Mucosa of descending colon (tissue), 3 donors: ENCODE results near the gene LRP1-AS. TPM values are rescaled to one million over a fixed set of nuclear protein-coding genes. Genes with fewer than 3 reads are reported as not detected.

Source experiments
- ATAC-seq: fragments of 200-7000 bp; cut with Tn5 transposase; one replicate; pipeline ENCODE4 v1.9.1; 2020; ENCODE audit warnings: mild to moderate bottlenecking, moderate library complexity
- DNase-seq, 3 donors: peaks; one replicate each; pipeline ENCODE4 v3.0.0-alpha.2; 2020
- H3K36me3 ChIP-seq: fragments of 200-600 bp; one replicate; pipeline ENCODE4 v1.8.0; 2021; ENCODE audit warnings: low read depth, mild to moderate bottlenecking
- H3K4me1 ChIP-seq: fragments of 200-600 bp; one replicate; pipeline ENCODE4 v1.8.0; 2021; ENCODE audit warnings: low read depth, mild to moderate bottlenecking
- H3K4me3 ChIP-seq: fragments of 200-600 bp; one replicate; pipeline ENCODE4 v1.8.0; 2021; ENCODE audit warnings: mild to moderate bottlenecking
- H3K9me3 ChIP-seq: fragments of 200-600 bp; one replicate; pipeline ENCODE4 v1.8.0; 2021; ENCODE audit warnings: mild to moderate bottlenecking
- intact Hi-C, 2 donors: fragments of 100-400 bp; cut with DNase I in 1 of 2; cut with micrococcal nuclease in 1 of 2; formaldehyde crosslinking; loops; one replicate each; pipeline versions ENCODE4 v1.11.0 to v1.11.1; 2022; cut with DNase I, micrococcal nuclease
- total RNA-seq, 3 donors: library from RNA; stranded (reverse); fragmentation: NEBNext Ultra II Directional in 2 of 3; extraction: Animal tissue kit (Norgen Biotek cat#: 25700) in 2 of 3; gene quantifications; one replicate each; pipeline versions ENCODE4 v1.2.1 to v1.2.4, GENCODE V29; 2021 to 2023
- TF ChIP-seq, protein P1 (sequence below): fragments of 200-600 bp; IDR thresholded peaks from one replicate; pipeline ENCODE4 v1.8.0; 2022; ENCODE audit warnings: antibody characterized with exemption, mild to moderate bottlenecking
- donor health status: DM: no; HTN: no; CAD: no; lungs with moderate emphysema.
- donor health status: DM: no; HTN: no; CAD: no.
- donor health status: DM: no; HTN: yes; CAD: no.

LRP1-AS gene
- total RNA-seq, 3 donors from 2014 or later, result not detected

DNA sequence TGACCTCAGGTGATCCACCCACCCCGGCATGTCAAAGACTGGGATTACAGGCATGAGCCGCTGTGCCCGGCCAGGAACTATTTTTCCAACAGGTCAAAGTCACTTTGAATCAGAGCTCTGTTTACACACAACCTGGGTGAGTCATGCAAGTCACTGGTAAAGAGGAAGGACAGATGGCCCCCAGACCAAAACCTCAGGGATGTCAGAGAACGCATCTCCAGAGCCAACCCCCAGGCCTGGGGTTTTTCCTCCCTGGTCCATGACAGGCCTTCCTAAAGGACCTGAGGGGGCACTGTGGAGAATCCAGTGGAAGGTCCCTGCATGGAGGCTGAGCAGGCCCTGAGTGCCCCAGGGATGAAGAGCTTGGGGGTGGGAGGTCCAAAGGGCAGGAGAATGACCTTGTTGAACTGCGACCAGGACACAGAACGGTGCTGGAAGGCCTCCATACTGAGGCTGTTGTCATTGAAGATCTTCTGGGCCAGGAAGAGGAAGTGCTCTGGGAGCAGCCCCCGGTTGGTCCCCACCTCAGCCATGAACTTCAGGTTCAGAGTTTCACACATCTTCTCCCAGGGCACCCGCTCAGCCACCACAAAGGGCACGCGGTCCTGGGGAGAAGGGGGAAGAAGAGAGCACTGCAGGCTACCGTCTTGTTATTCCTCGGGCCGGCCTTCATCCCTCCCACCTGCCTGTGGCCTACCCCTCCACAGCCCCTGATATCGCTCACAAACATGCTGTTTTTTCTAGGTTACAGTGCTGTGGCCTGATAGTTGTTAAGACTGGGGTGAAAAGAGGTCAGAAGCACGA is 45.3 kb downstream of the LRP1-AS start:
- ATAC-seq, result peak; percentile 88
- TF ChIP-seq, protein P1, sequence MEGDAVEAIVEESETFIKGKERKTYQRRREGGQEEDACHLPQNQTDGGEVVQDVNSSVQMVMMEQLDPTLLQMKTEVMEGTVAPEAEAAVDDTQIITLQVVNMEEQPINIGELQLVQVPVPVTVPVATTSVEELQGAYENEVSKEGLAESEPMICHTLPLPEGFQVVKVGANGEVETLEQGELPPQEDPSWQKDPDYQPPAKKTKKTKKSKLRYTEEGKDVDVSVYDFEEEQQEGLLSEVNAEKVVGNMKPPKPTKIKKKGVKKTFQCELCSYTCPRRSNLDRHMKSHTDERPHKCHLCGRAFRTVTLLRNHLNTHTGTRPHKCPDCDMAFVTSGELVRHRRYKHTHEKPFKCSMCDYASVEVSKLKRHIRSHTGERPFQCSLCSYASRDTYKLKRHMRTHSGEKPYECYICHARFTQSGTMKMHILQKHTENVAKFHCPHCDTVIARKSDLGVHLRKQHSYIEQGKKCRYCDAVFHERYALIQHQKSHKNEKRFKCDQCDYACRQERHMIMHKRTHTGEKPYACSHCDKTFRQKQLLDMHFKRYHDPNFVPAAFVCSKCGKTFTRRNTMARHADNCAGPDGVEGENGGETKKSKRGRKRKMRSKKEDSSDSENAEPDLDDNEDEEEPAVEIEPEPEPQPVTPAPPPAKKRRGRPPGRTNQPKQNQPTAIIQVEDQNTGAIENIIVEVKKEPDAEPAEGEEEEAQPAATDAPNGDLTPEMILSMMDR, result no peak
- DNase-seq, result peak in 2 of 3 donors; percentile 33 to 63
- peaks cover 12% of the 10 kb centered on the region for H3K4me1 ChIP-seq
- no peaks in the 10 kb centered on the region for H3K36me3 ChIP-seq
- H3K9me3 ChIP-seq, result no peaks in the 10 kb centered on the region
- intact Hi-C loops, result no loop called here
- H3K4me3 ChIP-seq, result no peak overlapping the region

DNA sequence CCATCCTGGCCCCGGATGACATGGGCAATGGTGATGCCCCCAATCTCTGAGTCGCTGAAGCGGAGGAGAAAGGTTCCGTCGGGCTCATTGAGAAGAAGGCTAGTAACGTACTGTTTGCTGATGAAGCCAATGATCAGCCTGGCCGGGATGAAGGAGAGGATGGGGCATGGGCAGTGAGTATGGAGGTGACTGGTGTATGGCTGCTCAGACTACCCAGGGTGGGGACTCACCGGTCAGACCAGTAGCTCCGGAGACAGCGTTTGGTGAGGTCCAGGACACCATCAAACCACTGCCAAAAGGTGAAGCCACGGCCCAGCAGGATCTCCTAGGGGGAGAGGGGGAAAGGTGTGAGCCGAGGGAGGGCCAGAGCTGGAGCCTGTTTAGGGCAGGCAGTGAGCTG is 47.7 kb downstream of the LRP1-AS start:
- peaks cover 12% of the 10 kb centered on the region for H3K4me1 ChIP-seq

DNA sequence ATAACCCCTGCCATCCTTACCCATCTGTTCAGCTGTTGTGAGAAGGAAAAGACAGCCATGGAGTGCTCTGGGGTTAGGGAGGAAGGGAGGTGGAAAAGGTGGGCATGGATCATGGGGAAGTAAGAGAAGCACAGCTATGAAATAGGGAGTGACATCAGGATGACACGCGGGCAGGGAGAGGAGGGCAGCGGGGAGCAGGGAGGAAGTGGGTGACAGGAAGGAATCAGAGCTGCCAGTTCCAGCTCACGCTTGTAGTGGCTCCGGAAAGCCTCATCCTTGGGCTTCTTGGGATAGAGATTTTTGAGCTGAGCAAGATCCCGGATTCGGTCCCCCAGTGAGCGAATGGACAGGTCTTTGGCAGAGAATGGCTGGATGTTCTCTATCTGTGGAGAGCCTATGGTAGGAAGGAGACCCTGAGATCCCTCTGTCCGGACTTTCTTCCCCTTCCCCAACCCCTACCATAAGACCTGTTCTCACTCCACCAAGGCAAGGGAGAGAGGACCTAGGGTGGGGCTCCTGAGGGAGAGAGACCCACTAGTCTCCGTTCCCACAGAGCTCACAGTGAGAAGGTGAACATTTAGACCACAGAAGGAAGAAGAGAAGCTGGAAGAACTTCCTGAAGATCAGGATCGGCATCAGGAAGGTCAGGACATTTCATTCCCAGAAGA is 48.2 kb downstream of the LRP1-AS start:
- no peak overlapping the region for H3K4me3 ChIP-seq
- TF ChIP-seq, protein P1, result no peak
- H3K4me1 ChIP-seq, result peaks cover 16% of the 10 kb centered on the region
- intact Hi-C loops, result no loop called here
- H3K36me3 ChIP-seq, result no peaks in the 10 kb centered on the region
- DNase-seq, result no peak
- no peaks in the 10 kb centered on the region for H3K9me3 ChIP-seq
- ATAC-seq, result no peak

More for the DNA sequence above, 47.7 kb downstream of the LRP1-AS start:
- H3K4me3 ChIP-seq, result no peak overlapping the region
- no peaks in the 10 kb centered on the region for H3K9me3 ChIP-seq
- DNase-seq, result no peak
- ATAC-seq, result no peak
- TF ChIP-seq, protein P1, result no peak
- intact Hi-C loops, result no loop called here
- H3K36me3 ChIP-seq, result no peaks in the 10 kb centered on the region

DNA sequence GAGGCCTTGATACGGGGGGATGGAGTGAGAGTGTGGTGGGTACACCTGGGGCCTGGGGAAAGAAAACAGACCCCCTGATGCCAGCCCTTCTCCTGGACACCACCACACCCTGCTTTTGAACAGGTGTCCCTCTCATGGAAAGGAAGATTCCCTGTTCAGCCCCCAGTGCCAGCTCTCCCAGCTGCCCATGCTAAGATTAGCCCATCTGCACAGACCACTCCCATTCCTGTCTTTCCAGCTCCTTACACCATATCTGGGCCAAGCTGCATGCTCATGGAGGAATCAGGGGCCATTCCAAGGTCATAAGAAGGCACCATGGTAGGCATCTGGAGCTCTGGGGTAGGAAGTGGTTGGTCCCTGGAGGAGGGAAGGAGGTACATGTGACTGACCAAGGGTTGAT is 48.9 kb downstream of the LRP1-AS start:
- H3K9me3 ChIP-seq, result no peaks in the 10 kb centered on the region
- intact Hi-C loops, result no loop called here
- no peak overlapping the region for H3K4me3 ChIP-seq
- peaks cover 19% of the 10 kb centered on the region for H3K4me1 ChIP-seq
- TF ChIP-seq, protein P1, result no peak
- no peaks in the 10 kb centered on the region for H3K36me3 ChIP-seq
- ATAC-seq (no peak), DNase-seq (no peak)

DNA sequence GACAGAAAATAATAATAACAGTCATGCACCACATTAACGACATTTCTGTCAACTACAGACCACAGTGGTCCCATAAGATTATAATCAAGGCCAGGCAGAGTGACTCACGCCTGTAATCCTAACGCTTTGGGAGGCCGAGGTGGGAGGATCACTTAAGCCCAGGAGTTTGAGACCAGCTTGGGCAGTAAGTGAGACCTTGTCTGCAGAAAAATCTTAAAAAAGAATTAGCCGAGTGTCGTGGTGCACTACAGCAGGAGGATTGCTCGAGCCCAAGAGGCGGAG is 49.9 kb downstream of the LRP1-AS start:
- Histone ChIP-seq H3K9me3 (no peaks in the 10 kb centered on the region), H3K4me1 (peaks cover 20% of the 10 kb centered on the region), H3K36me3 (no peaks in the 10 kb centered on the region), H3K4me3 (no peak overlapping the region)
- no peak for ATAC-seq
- no peak for DNase-seq
- TF ChIP-seq, protein P1, result no peak
- intact Hi-C loops, result no loop called here
